Esophagus muscularis mucosa (tissue), 4 donors: Measurements from ENCODE around the gene DUSP14. TPM values are rescaled to one million over a fixed set of nuclear protein-coding genes. Genes with fewer than 3 reads are reported as not detected.
A peak's percentile ranks its signal among the peaks of the same experiment; 100 is the strongest.

Source experiments
- DNase-seq: peaks from one replicate; pipeline ENCODE4 v3.0.0-alpha.2; 2017; ENCODE audit errors: extremely low spot score
- H3K27ac ChIP-seq, 4 donors: fragments of 200-600 bp; sonication (generic); replicated peaks in 1 of 4; 1 replicate in 3 of 4; 2 replicates in 1 of 4; pipeline ENCODE4 v1.5.1; 2016 to 2019; ENCODE audit warnings: mild to moderate bottlenecking in 1 of 4
- H3K27me3 ChIP-seq, 4 donors: fragments of 200-600 bp; sonication (generic); one replicate each; pipeline versions ENCODE4 v1.5.1 to v1.6.0; 2016 to 2019
- H3K36me3 ChIP-seq, 4 donors: fragments of 200-600 bp; sonication (generic); one replicate each; pipeline ENCODE4 v1.5.1; 2016 to 2019
- H3K4me1 ChIP-seq, 4 donors: fragments of 200-600 bp; sonication (generic); one replicate each; pipeline ENCODE4 v1.5.1; 2016 to 2019
- H3K4me3 ChIP-seq, 4 donors: fragments of 200-600 bp; sonication (generic); 1 replicate in 2 of 4; 2 replicates in 2 of 4; pipeline ENCODE4 v1.5.1; 2016 to 2019; ENCODE audit warnings: mild to moderate bottlenecking in 4 of 4, moderate library complexity in 1 of 4
- H3K9me3 ChIP-seq, 4 donors: fragments of 200-600 bp; sonication (generic); 1 replicate in 3 of 4; 2 replicates in 1 of 4; pipeline ENCODE4 v1.5.1; 2016 to 2019
- CTCF ChIP-seq, 3 experiments: fragments of 200-600 bp in 2 of 3; fragments of 450-650 bp in 1 of 3; sonication (generic) in 2 of 3; IDR thresholded peaks; one replicate each; pipeline ENCODE4 v1.5.1; 2017 to 2019; ENCODE audit warnings: antibody characterized with exemption in 3 of 3, mild to moderate bottlenecking in 2 of 3, moderate library complexity in 1 of 3
- EP300 ChIP-seq: sonication (generic); formaldehyde crosslinking; IDR thresholded peaks from one replicate; pipeline ENCODE4 v1.6.1; 2017; ENCODE audit warnings: antibody characterized with exemption
- POLR2A ChIP-seq: fragments of 450-650 bp; IDR thresholded peaks from one replicate; pipeline ENCODE4 v1.6.1; 2017; ENCODE audit warnings: antibody characterized with exemption, moderate library complexity, mild to moderate bottlenecking, low read depth
- POLR2AphosphoS5 ChIP-seq, 2 donors: sonication (generic); formaldehyde crosslinking; IDR thresholded peaks; one replicate each; pipeline ENCODE4 v1.6.1; 2017; ENCODE audit warnings: antibody characterized with exemption in 2 of 2
- WGBS: methylation state at CpG from one replicate; pipeline ENCODE4 v1.1.5; 2018; 5-methylcytosine and 5-hydroxymethylcytosine counted together
- intact Hi-C: fragments of 100-400 bp; cut with DNase I; formaldehyde crosslinking; loops from one replicate; pipeline ENCODE4 v1.15.1; 2023
- total RNA-seq, 4 donors: library from RNA; depleted of rRNA; stranded (reverse); fragments of >200 nt; gene quantifications; one replicate each; pipeline versions ENCODE4 v1.1.0 to v1.2.1, GENCODE V29; 2016

Gene DUSP14
- total RNA-seq, 4 donors from 2014 or later = 23.7 to 46.4 (median 35.9) TPM

DNA sequence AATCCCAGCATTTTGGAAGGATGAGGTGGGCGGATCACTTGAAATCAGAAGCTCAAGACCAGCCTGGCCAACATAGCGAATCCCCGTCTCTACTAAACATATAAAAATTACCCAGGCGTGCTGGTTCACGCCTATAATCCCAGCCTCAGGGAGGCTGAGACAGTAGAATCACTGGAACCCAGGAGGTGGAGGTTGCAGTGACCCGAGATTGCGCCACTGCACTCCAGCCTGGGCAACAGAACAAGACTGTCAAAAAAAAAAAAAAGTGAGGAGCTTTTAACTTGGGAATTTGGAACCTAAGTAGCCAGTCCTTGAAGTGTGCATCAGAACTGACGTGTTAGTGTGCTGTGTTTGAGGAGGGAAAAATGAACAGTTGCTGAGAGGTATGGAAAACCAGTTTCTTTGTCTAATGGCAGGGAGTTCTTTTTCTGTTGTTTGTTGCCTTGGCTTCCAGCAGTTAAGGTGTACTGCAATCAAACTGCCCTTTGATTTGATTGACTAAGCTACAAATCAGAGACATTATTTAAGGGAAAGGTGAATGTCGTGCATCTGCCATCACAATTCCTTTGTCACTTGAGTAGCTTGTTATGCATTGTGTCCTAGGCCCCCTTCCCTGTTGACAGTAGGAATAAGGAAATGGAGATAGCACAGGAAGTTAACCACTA lies 8.6 kb upstream of the DUSP14 start:
- WGBS = 89% methylated on average over 9 of the region's 9 CpGs
- intact Hi-C loops = no loop called here
- no peak for DNase-seq
- Histone ChIP-seq H3K36me3 (peaks cover 0 to 42% (median 28%) of the 10 kb centered on the region in 4 donors), H3K4me1 (peaks cover 15 to 29% (median 18%) of the 10 kb centered on the region in 4 donors), H3K27me3 (no peaks in the 10 kb centered on the region), H3K4me3 (no peak overlapping the region), H3K27ac (no peak overlapping the region), H3K9me3 (no peaks in the 10 kb centered on the region)
- no peak for TF ChIP-seq CTCF (IDR thresholded peaks at IDR 0.05)
- no peak for TF ChIP-seq EP300
- no peak for TF ChIP-seq POLR2AphosphoS5 (IDR thresholded peaks at IDR 0.05)
- no peak for TF ChIP-seq POLR2A

- 28% methylated on average over 5 of the region's 5 CpGs for WGBS
- intact Hi-C loops = no loop called here
- Histone ChIP-seq H3K27ac (peak overlapping the region; percentile 11 to 31 (median 19)), H3K36me3 (peaks cover 0 to 19% (median 8%) of the 10 kb centered on the region in 4 donors), H3K4me1 (peaks cover 14 to 21% (median 19%) of the 10 kb centered on the region in 4 donors), H3K27me3 (no peaks in the 10 kb centered on the region), H3K4me3 (no peak overlapping the region), H3K9me3 (no peaks in the 10 kb centered on the region)
- TF ChIP-seq POLR2AphosphoS5 (IDR thresholded peaks at IDR 0.05) (no peak), CTCF (IDR thresholded peaks at IDR 0.05) (no peak), POLR2A (no peak), EP300 (no peak)
- DNase-seq = no peak
Observed at GRCh38 chr17:37483311-37484039, 6.2 kb upstream of the DUSP14 start.

DNA sequence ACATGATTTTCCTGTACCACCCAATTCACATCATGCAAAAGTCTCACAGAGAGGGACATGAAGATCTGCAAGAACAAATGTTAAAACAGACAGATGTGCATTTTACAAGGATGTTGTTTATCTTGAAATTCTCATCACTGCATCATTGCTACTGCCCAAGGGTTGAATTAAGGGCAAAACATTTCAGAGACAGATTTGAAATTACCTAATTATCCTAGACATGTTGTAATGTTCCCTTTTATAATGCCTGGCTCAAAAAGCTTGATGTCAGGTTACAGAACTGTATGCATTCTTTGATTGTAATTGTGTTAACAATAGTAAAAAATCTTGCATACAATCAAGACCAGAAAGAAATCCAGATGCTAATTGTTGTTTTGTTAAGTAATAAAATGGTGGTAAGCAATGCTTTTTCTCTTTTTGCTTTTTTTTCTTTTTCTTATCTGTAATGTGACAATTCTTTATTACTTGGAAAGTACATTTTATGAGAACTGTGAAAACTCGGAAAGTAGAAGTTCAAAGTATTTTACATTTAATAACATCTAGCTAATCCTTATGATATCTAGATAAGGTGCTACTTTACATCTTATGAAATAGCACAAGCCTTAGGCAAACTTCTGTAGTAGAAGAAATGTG lies 3.6 kb upstream of the DUSP14 start:
- intact Hi-C loops = loop anchor here (5.0 kb wide), 1 partner anchor 79 kb away; the partner anchor contains the start of genes ACACA and TADA2A
- TF ChIP-seq POLR2AphosphoS5 (IDR thresholded peaks at IDR 0.05) (no peak), POLR2A (no peak), CTCF (IDR thresholded peaks at IDR 0.05) (no peak), EP300 (no peak)
- 81% methylated on average over 1 of the region's 1 CpG for WGBS

DNA sequence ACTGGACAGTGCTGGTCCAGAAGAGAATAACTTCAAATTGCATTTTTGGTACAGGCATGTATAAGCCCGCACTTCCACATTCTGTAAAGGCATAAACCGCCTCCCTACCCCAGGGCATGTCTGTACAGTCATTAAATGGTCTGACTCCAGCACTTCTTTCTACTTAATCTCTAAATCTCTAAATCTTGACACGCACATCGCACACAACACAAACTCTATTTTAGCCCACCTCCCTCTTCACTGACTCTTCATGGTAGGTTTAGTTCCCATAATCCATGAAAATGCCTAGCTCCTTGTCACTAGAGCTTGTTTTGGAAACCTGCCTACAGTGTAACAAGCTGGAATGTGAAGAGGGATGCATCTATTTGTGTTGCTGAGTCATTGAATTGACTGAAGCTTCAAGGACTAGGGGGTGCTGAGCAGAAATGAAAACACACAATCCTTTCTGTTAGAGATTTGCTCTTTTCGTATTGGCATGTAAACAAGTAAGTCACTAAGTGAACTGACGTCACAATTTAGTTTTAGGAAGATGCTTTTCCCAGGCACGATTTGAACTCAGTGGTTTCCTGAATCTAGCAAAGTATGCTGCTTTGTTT lies 1.6 kb upstream of the DUSP14 start:
- DNase-seq = no peak
- Histone ChIP-seq H3K4me1 (peaks cover 32 to 53% (median 48%) of the 10 kb centered on the region in 4 donors), H3K27ac (peak overlapping the region; percentile 91 to 93 (median 92)), H3K9me3 (no peaks in the 10 kb centered on the region), H3K36me3 (no peaks in the 10 kb centered on the region), H3K4me3 (peak overlapping the region; percentile 76 to 89 (median 87)), H3K27me3 (no peaks in the 10 kb centered on the region)
- intact Hi-C loops = loop anchor here (5.0 kb wide), 1 partner anchor 81 kb away; the partner anchor contains the start of genes ACACA and TADA2A
- 44% methylated on average over 7 of the region's 7 CpGs for WGBS
- TF ChIP-seq POLR2AphosphoS5 (IDR thresholded peaks at IDR 0.05) (no peak), POLR2A (no peak), CTCF (IDR thresholded peaks at IDR 0.05) (no peak), EP300 (no peak)

More for the DNA sequence above, 3.6 kb upstream of the DUSP14 start:
- Histone ChIP-seq H3K36me3 (no peaks in the 10 kb centered on the region), H3K27me3 (no peaks in the 10 kb centered on the region), H3K9me3 (no peaks in the 10 kb centered on the region), H3K27ac (no peak overlapping the region), H3K4me3 (no peak overlapping the region), H3K4me1 (peaks cover 16 to 39% (median 32%) of the 10 kb centered on the region in 4 donors)
- no peak for DNase-seq
